ENCODE measurements around the gene NFKBIE.

- TF ChIP-seq CTCF (IDR thresholded peaks at IDR 0.05; ENCODE audit: insufficient read depth, low read depth, low read length): no peak
- no peak for TF ChIP-seq EZH2 (IDR thresholded peaks at IDR 0.05; ENCODE audit: insufficient read depth, low read length)
Observed at GRCh38 chr6:44284867-44285266, 19.5 kb upstream of the NFKBIE start.
